PC-3 (cell line): ENCODE measurements around the gene STMP1. TPM values are rescaled to one million over a fixed set of nuclear protein-coding genes. Genes with fewer than 3 reads are reported as not detected.

Experiments used
- ATAC-seq: fragments of 200-7000 bp; cut with Tn5 transposase; 2 replicates; pipeline ENCODE4 v1.9.1; 2020; ENCODE audit warnings: mild to moderate bottlenecking, moderate library complexity
- BruUV-seq: library from RNA; stranded (reverse); fragments of 400-500 nt; replicated peaks from 2 replicates; lab custom pipeline; 2021; lab: Mats Ljungman, UMichigan
- CTCF ChIA-PET: fragments of 300-600 bp; sonication (Branson Sonifier 250); formaldehyde crosslinking; loops from one replicate; lab custom pipeline; 2022; ENCODE audit warnings: antibody characterized with exemption; lab: Charles Lee
- POLR2A ChIA-PET: fragments of 300-600 bp; sonication (Branson Sonifier 250); formaldehyde crosslinking; loops from one replicate; lab custom pipeline; 2022; ENCODE audit warnings: antibody characterized with exemption; ENCODE audit not compliant: unreplicated experiment; lab: Charles Lee
- DNase-seq: peaks from one replicate; pipeline ENCODE4 v3.0.0-alpha.2; 2015
- H2AFZ ChIP-seq: fragments of 300-600 bp; sonication (generic); 2 replicates; pipeline ENCODE4 v1.6.0; 2016; ENCODE audit warnings: antibody characterized with exemption, low read length
- H3F3A ChIP-seq: fragments of 300-600 bp; sonication (generic); one replicate; pipeline ENCODE4 v1.6.0; 2017; ENCODE audit warnings: antibody characterized with exemption, low read length, control low read depth, mild to moderate bottlenecking; ENCODE audit not compliant: unreplicated experiment
- H3K27ac ChIP-seq: fragments of 300-600 bp; sonication (generic); 2 replicates; pipeline ENCODE4 v1.5.1; 2016; ENCODE audit warnings: mild to moderate bottlenecking, low read length
- H3K27me3 ChIP-seq: fragments of 300-600 bp; sonication (generic); 2 replicates; pipeline ENCODE4 v1.6.1; 2016; ENCODE audit warnings: low read length, mixed read lengths
- H3K36me3 ChIP-seq: fragments of 300-600 bp; sonication (generic); 2 replicates; pipeline ENCODE4 v1.6.1; 2016; ENCODE audit warnings: low read depth, mixed run types, low read length, mixed read lengths
- H3K4me1 ChIP-seq: fragments of 300-600 bp; sonication (generic); 2 replicates; pipeline ENCODE4 v1.5.1; 2016; ENCODE audit warnings: low read length; ENCODE audit not compliant: insufficient read depth
- H3K4me2 ChIP-seq: fragments of 300-600 bp; sonication (generic); 2 replicates; pipeline ENCODE4 v1.6.0; 2016; ENCODE audit warnings: low read length
- H3K4me3 ChIP-seq: fragments of 300-600 bp; sonication (generic); 2 replicates; pipeline ENCODE4 v1.5.1; 2016; ENCODE audit warnings: mild to moderate bottlenecking, low read length, mixed read lengths
- H3K79me2 ChIP-seq: fragments of 300-600 bp; sonication (generic); 2 replicates; pipeline ENCODE4 v1.6.1; 2017; ENCODE audit warnings: low read length, mixed read lengths
- H3K9ac ChIP-seq: fragments of 300-600 bp; sonication (generic); 2 replicates; pipeline ENCODE4 v1.6.0; 2016; ENCODE audit warnings: mild to moderate bottlenecking, low read length
- H3K9me2 ChIP-seq: fragments of 300-600 bp; sonication (generic); replicated peaks from 2 replicates; pipeline ENCODE4 v1.6.1; 2016; ENCODE audit warnings: mixed run types, low read length, mixed read lengths
- H3K9me3 ChIP-seq: fragments of 300-600 bp; sonication (generic); 2 replicates; pipeline ENCODE4 v1.6.1; 2016; ENCODE audit warnings: low read length, mixed read lengths
- H4K20me1 ChIP-seq: fragments of 300-600 bp; sonication (generic); 2 replicates; pipeline ENCODE4 v1.6.1; 2016; ENCODE audit warnings: low read length, mixed read lengths
- CTCF ChIP-seq: fragments of 300-600 bp; sonication (generic); conservative IDR thresholded peaks from 2 replicates; pipeline ENCODE4 v1.5.1; 2017; ENCODE audit warnings: antibody characterized with exemption, low read depth, mild to moderate bottlenecking, low read length
- EZH2 ChIP-seq: fragments of 300-600 bp; sonication (generic); IDR thresholded peaks from one replicate; pipeline ENCODE4 v1.6.1; 2017; ENCODE audit warnings: antibody characterized with exemption, mild to moderate bottlenecking, low read length; ENCODE audit not compliant: unreplicated experiment
- EZH2phosphoT487 ChIP-seq: fragments of 300-600 bp; sonication (generic); IDR thresholded peaks from 2 replicates; pipeline ENCODE4 v1.6.1; 2018; ENCODE audit warnings: mild to moderate bottlenecking, antibody characterized with exemption, low read length, borderline replicate concordance
- intact Hi-C: fragments of 100-400 bp; cut with micrococcal nuclease; formaldehyde crosslinking; loops from 2 replicates; pipeline ENCODE4 v1.9.0; 2023
- total RNA-seq: library from RNA; depleted of rRNA; stranded (reverse); fragments of >200 nt; gene quantifications from 2 replicates; pipeline ENCODE4 v1.2.3, GENCODE V29; 2014

The STMP1 gene
- total RNA-seq, 1 experiment from 2014 or later = 8.8 TPM

GRCh38 chr7:135620447-135620846 lies 41.9 kb upstream of the STMP1 start:
- ATAC-seq (no peak), DNase-seq (no peak)
- Histone ChIP-seq H3K27me3 (no peaks in the 10 kb centered on the region), H2AFZ (no peak overlapping the region), H3K4me3 (no peak overlapping the region), H3K4me1 (no peaks in the 10 kb centered on the region; the same call in 1 of the 2 replicates), H3K9me3 (no peaks in the 10 kb centered on the region), H3K9me2 (no peaks in the 10 kb centered on the region), H3K4me2 (no peak overlapping the region), H3K9ac (no peak overlapping the region), H4K20me1 (no peaks in the 10 kb centered on the region), H3K79me2 (no peaks in the 10 kb centered on the region), H3K36me3 (peaks cover 58% of the 10 kb centered on the region), H3F3A (no peaks in the 10 kb centered on the region), H3K27ac (no peak overlapping the region)
- CTCF ChIA-PET = interaction anchor here (0.6 to 1.0 kb wide), 3 partner anchors 9 to 205 kb away, joined by 4 to 5 read pairs (median 4); no protein-coding TSS in a partner anchor
- intact Hi-C loops = loop anchor here (2.0 to 5.0 kb wide), 2 partner anchors 33 to 180 kb away; no protein-coding TSS in a partner anchor
- TF ChIP-seq EZH2 (no peak), CTCF (no peak), EZH2phosphoT487 (no peak)
- POLR2A ChIA-PET = no interaction called here
- BruUV-seq = no TSS peak

- ATAC-seq = peak; percentile 90
Observed at GRCh38 chr7:135620980-135621850, 41.1 kb upstream of the STMP1 start.

More at GRCh38 chr7:135620980-135621850, 41.1 kb upstream of the STMP1 start:
- peak; percentile 89 for DNase-seq
- intact Hi-C loops = loop anchor here (1.0 to 5.0 kb wide), 3 partner anchors 24 to 180 kb away; no protein-coding TSS in a partner anchor
- Histone ChIP-seq H3K9me3 (no peaks in the 10 kb centered on the region), H3K27me3 (no peaks in the 10 kb centered on the region), H3K79me2 (no peaks in the 10 kb centered on the region), H3K9me2 (no peaks in the 10 kb centered on the region), H3K9ac (no peak overlapping the region), H4K20me1 (no peaks in the 10 kb centered on the region), H3K4me1 (no peaks in the 10 kb centered on the region; the same call in 1 of the 2 replicates), H3K4me2 (no peak overlapping the region), H3K4me3 (no peak overlapping the region), H3K27ac (no peak overlapping the region), H2AFZ (no peak overlapping the region), H3K36me3 (peaks cover 57% of the 10 kb centered on the region), H3F3A (no peaks in the 10 kb centered on the region)
- ChIA-PET POLR2A (no interaction called here), CTCF (interaction anchor here (0.6 to 1.0 kb wide), 3 partner anchors 8 to 206 kb away, joined by 4 to 5 read pairs (median 4); no protein-coding TSS in a partner anchor)
- BruUV-seq = no TSS peak
- no peak for TF ChIP-seq EZH2phosphoT487
- TF ChIP-seq CTCF = peak; percentile 92
- no peak for TF ChIP-seq EZH2
